ENCODE data around the gene CRACDL. TPM values are rescaled to one million over a fixed set of nuclear protein-coding genes. Genes with fewer than 3 reads are reported as not detected.

The CRACDL gene
- total and polyA plus RNA-seq, 2 of the 13 experiments (the other 11 are each of a cell fraction or from before 2014, with no cell fraction given), result 0.15 to 0.26 TPM

GRCh38 chr2:98907966-98908905, 27.8 kb downstream of the CRACDL start:
- Histone ChIP-seq H4K20me1 (ENCODE audit: insufficient read depth, low read length) (no peaks in the 10 kb centered on the region), H3K27ac (ENCODE audit: extremely low read length, insufficient read depth, low read length) (no peak overlapping the region), H2AFZ (ENCODE audit: low read length) (no peak overlapping the region)

DNA sequence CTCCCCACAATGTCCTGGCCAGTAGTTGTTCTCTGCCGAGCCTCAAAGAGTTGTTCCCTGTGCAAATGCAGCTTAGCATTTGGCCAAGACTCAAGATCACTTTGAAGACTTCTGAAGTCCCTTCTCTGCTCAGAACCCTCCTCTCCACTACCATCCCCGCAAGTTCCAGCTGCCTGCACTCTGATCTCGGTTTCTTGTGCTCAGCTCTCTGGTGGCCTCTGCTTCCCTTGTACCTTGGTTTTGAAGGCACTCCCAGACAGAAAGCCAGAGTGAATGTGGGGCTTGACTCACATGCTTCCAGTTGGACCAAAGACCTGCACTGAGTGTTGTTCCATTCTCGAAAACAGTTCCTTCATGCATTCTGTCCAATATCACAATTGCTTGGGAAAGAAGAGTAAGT, 28.6 kb downstream of the CRACDL start:
- no peaks in the 10 kb centered on the region for H3K36me3 ChIP-seq (replicated peaks in 1 of 2; ENCODE audit: control insufficient read depth in 1 of 2, insufficient read depth in 2 of 2, low read length in 2 of 2)
- no peaks in the 10 kb centered on the region for H3K79me2 ChIP-seq (ENCODE audit: insufficient read depth, low read length)
- no TSS peak for BruUV-seq (replicated peaks)
- H3K27ac ChIP-seq (ENCODE audit: extremely low read length, insufficient read depth, low read length), result no peak overlapping the region
- no peak overlapping the region for H3K4me2 ChIP-seq (ENCODE audit: low read depth, low read length)
- H4K20me1 ChIP-seq (ENCODE audit: insufficient read depth, low read length), result no peaks in the 10 kb centered on the region
- ATAC-seq (no peak), DNase-seq (ENCODE audit: low spot score) (no peak), FAIRE-seq (no peak)
- ChIA-PET POLR2A (no interaction called here), CTCF (ENCODE audit: low intra/inter-chr PET ratio, low total read pairs) (no interaction called here)
- no peak overlapping the region for H3K9ac ChIP-seq (ENCODE audit: insufficient read depth, low read depth, low read length)
- H3K9me3 ChIP-seq (ENCODE audit: low read length), result no peaks in the 10 kb centered on the region
- WGBS (ENCODE audit: low lambda C conversion rate), result 48% methylated on average over 4 of the region's 4 CpGs
- no peak overlapping the region for H3K4me3 ChIP-seq (replicated peaks in 1 of 3; ENCODE audit: insufficient read depth in 1 of 3, low read depth in 2 of 3, low read length in 3 of 3)
- intact Hi-C loops (cut with micrococcal nuclease; ENCODE audit: unreplicated experiment), result no loop called here
- H3K27me3 ChIP-seq (ENCODE audit: control insufficient read depth in 1 of 2, insufficient read depth in 2 of 2, low read length in 2 of 2), result peaks cover 4 to 29% of the 10 kb centered on the region in 2 experiments; a peak in 4 of 5 replicates
- peaks cover 42% of the 10 kb centered on the region for H3K4me1 ChIP-seq (ENCODE audit: insufficient read depth, low read length)
- in situ Hi-C loops (cut with HindIII; ENCODE audit: extremely low pct_ligation_motif_present, low pct_unique_long_range_greater_than_20kb), result no loop called here
- no peak overlapping the region for H2AFZ ChIP-seq (ENCODE audit: low read length)
- no peak for TF ChIP-seq THRA (CRISPR knock-in tag; IDR thresholded peaks at IDR 0.05; ENCODE audit: borderline replicate concordance)
- no peak for TF ChIP-seq RXRA (CRISPR knock-in tag; IDR thresholded peaks at IDR 0.05)
- no peak for TF ChIP-seq ZZZ3 (CRISPR knock-in tag; IDR thresholded peaks at IDR 0.05; ENCODE audit: borderline replicate concordance)
- no peak for TF ChIP-seq ZNF879 (CRISPR knock-in tag; IDR thresholded peaks at IDR 0.05)
- no peak for TF ChIP-seq CREBL2 (CRISPR knock-in tag; IDR thresholded peaks at IDR 0.05; ENCODE audit: borderline replicate concordance)
- TF ChIP-seq, protein P1, sequence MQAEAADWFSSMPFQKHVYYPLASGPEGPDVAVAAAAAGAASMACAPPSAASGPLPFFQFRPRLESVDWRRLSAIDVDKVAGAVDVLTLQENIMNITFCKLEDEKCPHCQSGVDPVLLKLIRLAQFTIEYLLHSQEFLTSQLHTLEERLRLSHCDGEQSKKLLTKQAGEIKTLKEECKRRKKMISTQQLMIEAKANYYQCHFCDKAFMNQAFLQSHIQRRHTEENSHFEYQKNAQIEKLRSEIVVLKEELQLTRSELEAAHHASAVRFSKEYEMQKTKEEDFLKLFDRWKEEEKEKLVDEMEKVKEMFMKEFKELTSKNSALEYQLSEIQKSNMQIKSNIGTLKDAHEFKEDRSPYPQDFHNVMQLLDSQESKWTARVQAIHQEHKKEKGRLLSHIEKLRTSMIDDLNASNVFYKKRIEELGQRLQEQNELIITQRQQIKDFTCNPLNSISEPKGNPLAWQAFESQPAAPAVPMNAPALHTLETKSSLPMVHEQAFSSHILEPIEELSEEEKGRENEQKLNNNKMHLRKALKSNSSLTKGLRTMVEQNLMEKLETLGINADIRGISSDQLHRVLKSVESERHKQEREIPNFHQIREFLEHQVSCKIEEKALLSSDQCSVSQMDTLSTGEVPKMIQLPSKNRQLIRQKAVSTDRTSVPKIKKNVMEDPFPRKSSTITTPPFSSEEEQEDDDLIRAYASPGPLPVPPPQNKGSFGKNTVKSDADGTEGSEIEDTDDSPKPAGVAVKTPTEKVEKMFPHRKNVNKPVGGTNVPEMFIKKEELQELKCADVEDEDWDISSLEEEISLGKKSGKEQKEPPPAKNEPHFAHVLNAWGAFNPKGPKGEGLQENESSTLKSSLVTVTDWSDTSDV (CRISPR knock-in tag; IDR thresholded peaks at IDR 0.05), result no peak
- no peak for TF ChIP-seq ZNF605 (CRISPR knock-in tag; IDR thresholded peaks at IDR 0.05)
- TF ChIP-seq PHF20 (CRISPR knock-in tag; IDR thresholded peaks at IDR 0.05), result no peak
- TF ChIP-seq, protein P2, sequence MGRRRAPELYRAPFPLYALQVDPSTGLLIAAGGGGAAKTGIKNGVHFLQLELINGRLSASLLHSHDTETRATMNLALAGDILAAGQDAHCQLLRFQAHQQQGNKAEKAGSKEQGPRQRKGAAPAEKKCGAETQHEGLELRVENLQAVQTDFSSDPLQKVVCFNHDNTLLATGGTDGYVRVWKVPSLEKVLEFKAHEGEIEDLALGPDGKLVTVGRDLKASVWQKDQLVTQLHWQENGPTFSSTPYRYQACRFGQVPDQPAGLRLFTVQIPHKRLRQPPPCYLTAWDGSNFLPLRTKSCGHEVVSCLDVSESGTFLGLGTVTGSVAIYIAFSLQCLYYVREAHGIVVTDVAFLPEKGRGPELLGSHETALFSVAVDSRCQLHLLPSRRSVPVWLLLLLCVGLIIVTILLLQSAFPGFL (CRISPR knock-in tag; IDR thresholded peaks at IDR 0.05), result no peak

More at GRCh38 chr2:98907966-98908905, 27.8 kb downstream of the CRACDL start:
- whole genome bisulfite sequencing (ENCODE audit: low lambda C conversion rate), result 45% methylated on average over 11 of the region's 11 CpGs
- Histone ChIP-seq H3K4me2 (ENCODE audit: low read depth, low read length) (no peak overlapping the region), H3K27me3 (ENCODE audit: control insufficient read depth in 1 of 2, insufficient read depth in 2 of 2, low read length in 2 of 2) (peaks cover 2 to 33% of the 10 kb centered on the region in 2 experiments; a peak in 4 of 5 replicates), H3K36me3 (replicated peaks in 1 of 2; ENCODE audit: control insufficient read depth in 1 of 2, insufficient read depth in 2 of 2, low read length in 2 of 2) (no peaks in the 10 kb centered on the region), H3K4me3 (replicated peaks in 1 of 3; ENCODE audit: insufficient read depth in 1 of 3, low read depth in 2 of 3, low read length in 3 of 3) (no peak overlapping the region), H3K79me2 (ENCODE audit: insufficient read depth, low read length) (no peaks in the 10 kb centered on the region), H3K9ac (ENCODE audit: insufficient read depth, low read depth, low read length) (no peak overlapping the region), H3K4me1 (ENCODE audit: insufficient read depth, low read length) (peaks cover 46% of the 10 kb centered on the region), H3K9me3 (ENCODE audit: low read length) (no peaks in the 10 kb centered on the region)
- CTCF ChIA-PET (ENCODE audit: low intra/inter-chr PET ratio, low total read pairs), result no interaction called here
- POLR2A ChIA-PET, result no interaction called here
- ATAC-seq, result no peak
- TF ChIP-seq ZKSCAN8 (CRISPR knock-in tag; IDR thresholded peaks at IDR 0.05; ENCODE audit: borderline replicate concordance) (no peak), TBX3 (IDR thresholded peaks at IDR 0.05; ENCODE audit: borderline replicate concordance) (no peak), AKAP8 (CRISPR knock-in tag; IDR thresholded peaks at IDR 0.05) (no peak), ZNF577 (CRISPR knock-in tag; IDR thresholded peaks at IDR 0.05; ENCODE audit: borderline replicate concordance, low read depth) (no peak), TCF7 (IDR thresholded peaks at IDR 0.05; ENCODE audit: low read depth) (no peak), FOXC1 (CRISPR knock-in tag; IDR thresholded peaks at IDR 0.05; ENCODE audit: borderline replicate concordance) (0 out of 2 replicates have a peak, but pooled peaks have one; percentile 6), ZNF816 (CRISPR knock-in tag; IDR thresholded peaks at IDR 0.05; ENCODE audit: borderline replicate concordance) (no peak)
- no TSS peak for BruUV-seq (replicated peaks)
- intact Hi-C loops (cut with micrococcal nuclease; ENCODE audit: unreplicated experiment), result no loop called here
- no peak for DNase-seq (ENCODE audit: low spot score)
- no peak for FAIRE-seq
- in situ Hi-C loops (cut with HindIII; ENCODE audit: extremely low pct_ligation_motif_present, low pct_unique_long_range_greater_than_20kb), result no loop called here
